RWPE1 (cell line): Measurements from ENCODE around the gene UBE2H.
A peak's percentile ranks its signal among the peaks of the same experiment; 100 is the strongest.

Experiments
- CTCF ChIA-PET: fragments of 350-600 bp; sonication (Branson Sonifier 250); formaldehyde crosslinking; extraction: SDS; loops from one replicate; lab custom pipeline; 2021; lab: Yijun Ruan, JAX
- POLR2A ChIA-PET: fragments of 400-600 bp; formaldehyde crosslinking; extraction: SDS; loops from one replicate; lab custom pipeline; 2020; ENCODE audit warnings: antibody characterized with exemption; ENCODE audit not compliant: low non-redundant PET; lab: Yijun Ruan, JAX
- DNase-seq: peaks from one replicate; pipeline ENCODE4 v3.0.0; 2012; ENCODE audit warnings: low spot score
- H3K27ac ChIP-seq: fragments of 450-650 bp; 2 replicates; pipeline ENCODE4 v1.5.1; 2017
- CTCF ChIP-seq: fragments of 450-650 bp; conservative IDR thresholded peaks from 2 replicates; pipeline ENCODE4 v1.5.1; 2017; ENCODE audit warnings: low read depth, mild to moderate bottlenecking

The UBE2H gene

GRCh38 chr7:129947049-129947448 lies 5.7 kb downstream of the UBE2H start:
- CTCF ChIA-PET = interaction anchor here (0.7 to 0.9 kb wide), 2 partner anchors 15 to 35 kb away, joined by 3 to 4 read pairs; no protein-coding TSS in a partner anchor

GRCh38 chr7:129946282-129946681 lies 6.5 kb downstream of the UBE2H start:
- CTCF ChIA-PET = interaction anchor here (0.5 to 0.9 kb wide), 3 partner anchors 14 to 36 kb away, joined by 3 to 4 read pairs (median 3); no protein-coding TSS in a partner anchor
- POLR2A ChIA-PET = interaction anchor here (0.7 kb wide), 1 partner anchor 62 kb away, joined by 4 read pairs; no protein-coding TSS in a partner anchor
- H3K27ac ChIP-seq = peak overlapping the region; percentile 12; the same call in 1 of the 2 replicates
- no peak for TF ChIP-seq CTCF
- DNase-seq = no peak

More at GRCh38 chr7:129947049-129947448, 5.7 kb downstream of the UBE2H start:
- no peak for DNase-seq
- POLR2A ChIA-PET = no interaction called here
- no peak for TF ChIP-seq CTCF
- no peak overlapping the region for H3K27ac ChIP-seq

GRCh38 chr7:129943352-129943751 lies 9.4 kb downstream of the UBE2H start:
- POLR2A ChIA-PET = no interaction called here
- no peak for TF ChIP-seq CTCF
- CTCF ChIA-PET = no interaction called here
- no peak for DNase-seq
- peak overlapping the region; percentile 18 for H3K27ac ChIP-seq

- POLR2A ChIA-PET = no interaction called here
- no peak for DNase-seq
- CTCF ChIA-PET = no interaction called here
- TF ChIP-seq CTCF = no peak
- no peak overlapping the region for H3K27ac ChIP-seq
Measured at GRCh38 chr7:129940329-129940728, 12.4 kb downstream of the UBE2H start.

- POLR2A ChIA-PET = no interaction called here
- no peak for TF ChIP-seq CTCF
- no peak overlapping the region for H3K27ac ChIP-seq
- no peak for DNase-seq
- CTCF ChIA-PET = no interaction called here
Measured at GRCh38 chr7:129939881-129940280, 12.9 kb downstream of the UBE2H start.

GRCh38 chr7:129933627-129934026 lies 19.1 kb downstream of the UBE2H start:
- no peak for DNase-seq
- CTCF ChIA-PET = interaction anchor here (0.7 kb wide), 1 partner anchor 102 kb away, joined by 3 read pairs; no protein-coding TSS in a partner anchor
- POLR2A ChIA-PET = no interaction called here
- no peak overlapping the region for H3K27ac ChIP-seq
- TF ChIP-seq CTCF = no peak

- DNase-seq = no peak
- H3K27ac ChIP-seq = no peak overlapping the region
- TF ChIP-seq CTCF = no peak
- ChIA-PET CTCF (no interaction called here), POLR2A (no interaction called here)
Measured at GRCh38 chr7:129926618-129927017, 26.1 kb downstream of the UBE2H start.
